ENCODE results near the gene IVNS1ABP. TPM values are rescaled to one million over a fixed set of nuclear protein-coding genes. Genes with fewer than 3 reads are reported as not detected.

The IVNS1ABP gene
- total RNA-seq, 4 donors from 2014 or later = 51.7 to 87.8 (median 61.1) TPM

GRCh38 chr1:185287451-185287850 is 29.6 kb downstream of the IVNS1ABP start:
- H3K27ac ChIP-seq = no peak overlapping the region
- no peaks in the 10 kb centered on the region for H3K36me3 ChIP-seq
- H3K4me1 ChIP-seq = no peaks in the 10 kb centered on the region
- DNase-seq = no peak
- no peaks in the 10 kb centered on the region for H3K9me3 ChIP-seq
- 93 to 95% methylated on average over 2 of the region's 2 CpGs for WGBS, 2 donors
- no peaks in the 10 kb centered on the region for H3K27me3 ChIP-seq
- no peak for TF ChIP-seq CTCF (IDR thresholded peaks at IDR 0.05)
- TF ChIP-seq POLR2A (IDR thresholded peaks at IDR 0.05) = no peak
- H3K4me3 ChIP-seq (replicated peaks in 1 of 3) = no peak overlapping the region
- intact Hi-C loops (cut with DNase I) = no loop called here

- 59 to 65% methylated on average over 2 of the region's 2 CpGs for WGBS, 2 donors
- H3K9me3 ChIP-seq = no peaks in the 10 kb centered on the region
- no peak overlapping the region for H3K27ac ChIP-seq
- no peak for TF ChIP-seq POLR2A (IDR thresholded peaks at IDR 0.05)
- TF ChIP-seq CTCF (IDR thresholded peaks at IDR 0.05) = no peak
- H3K36me3 ChIP-seq = no peaks in the 10 kb centered on the region
- DNase-seq = peak in 1 of 2 donors; percentile 2
- no peak overlapping the region for H3K4me3 ChIP-seq (replicated peaks in 1 of 3)
- no peaks in the 10 kb centered on the region for H3K27me3 ChIP-seq
- no peaks in the 10 kb centered on the region for H3K4me1 ChIP-seq
- intact Hi-C loops (cut with DNase I) = no loop called here
These were observed 32.3 kb downstream of the IVNS1ABP start for GRCh38 chr1:185284533-185285276.

- no peak for TF ChIP-seq CTCF (IDR thresholded peaks at IDR 0.05)
- TF ChIP-seq POLR2A (IDR thresholded peaks at IDR 0.05) = no peak
- no peak for DNase-seq
- H3K27me3 ChIP-seq = no peaks in the 10 kb centered on the region
- WGBS, 2 donors = 77 to 78% methylated on average over 2 of the region's 2 CpGs
- intact Hi-C loops (cut with DNase I) = no loop called here
- H3K27ac ChIP-seq = no peak overlapping the region
- H3K4me3 ChIP-seq (replicated peaks in 1 of 3) = no peak overlapping the region
- H3K4me1 ChIP-seq = no peaks in the 10 kb centered on the region
- no peaks in the 10 kb centered on the region for H3K36me3 ChIP-seq
- H3K9me3 ChIP-seq = no peaks in the 10 kb centered on the region
These were observed 32.9 kb downstream of the IVNS1ABP start for GRCh38 chr1:185284116-185284515.

- no peak overlapping the region for H3K4me3 ChIP-seq (replicated peaks in 1 of 3)
- peaks cover 0 to 4% of the 10 kb centered on the region in 2 donors for H3K36me3 ChIP-seq
- intact Hi-C loops (cut with DNase I) = no loop called here
- 82% methylated on average over 3 of the region's 3 CpGs for WGBS, 2 donors
- no peak for DNase-seq
- H3K27me3 ChIP-seq = no peaks in the 10 kb centered on the region
- TF ChIP-seq POLR2A (IDR thresholded peaks at IDR 0.05) = no peak
- TF ChIP-seq CTCF (IDR thresholded peaks at IDR 0.05) = no peak
- H3K4me1 ChIP-seq = no peaks in the 10 kb centered on the region
- no peaks in the 10 kb centered on the region for H3K9me3 ChIP-seq
- H3K27ac ChIP-seq = no peak overlapping the region
These were observed 35.8 kb downstream of the IVNS1ABP start for GRCh38 chr1:185281245-185281644.

- 94 to 100% methylated on average over 2 of the region's 2 CpGs for WGBS, 2 donors
- TF ChIP-seq POLR2A (IDR thresholded peaks at IDR 0.05) = no peak
- TF ChIP-seq CTCF (IDR thresholded peaks at IDR 0.05) = no peak
- Histone ChIP-seq H3K36me3 (peaks cover 0 to 4% of the 10 kb centered on the region in 2 donors), H3K27ac (no peak overlapping the region), H3K27me3 (no peaks in the 10 kb centered on the region), H3K4me3 (replicated peaks in 1 of 3) (no peak overlapping the region), H3K9me3 (no peaks in the 10 kb centered on the region), H3K4me1 (no peaks in the 10 kb centered on the region)
- intact Hi-C loops (cut with DNase I) = no loop called here
- DNase-seq = no peak
These were observed 36.5 kb downstream of the IVNS1ABP start for GRCh38 chr1:185280589-185280988.
